ENCODE data around the gene TTC3. TPM values are rescaled to one million over a fixed set of nuclear protein-coding genes. Genes with fewer than 3 reads are reported as not detected.

Gene TTC3
- total RNA-seq, 1 experiment from 2014 or later, result 121 TPM

- Histone ChIP-seq H3K27ac (ENCODE audit: low read length) (no peak overlapping the region), H3K79me2 (ENCODE audit: low read length) (peaks cover 99% of the 10 kb centered on the region), H3K36me3 (ENCODE audit: low read depth, low read length) (no peaks in the 10 kb centered on the region), H3K9ac (ENCODE audit: low read length) (no peak overlapping the region), H3K9me3 (ENCODE audit: low read length) (no peaks in the 10 kb centered on the region), H3K27me3 (ENCODE audit: low read length) (no peaks in the 10 kb centered on the region), H3K4me2 (ENCODE audit: low read length) (no peak overlapping the region), H3K9me2 (replicated peaks; ENCODE audit: low read length) (no peaks in the 10 kb centered on the region), H3F3A (ENCODE audit: low read length, unreplicated experiment) (no peaks in the 10 kb centered on the region), H3K4me3 (ENCODE audit: low read length) (no peak overlapping the region), H4K20me1 (ENCODE audit: low read length) (peaks cover 50% of the 10 kb centered on the region), H3K4me1 (ENCODE audit: insufficient read depth, low read length) (peaks cover 12% of the 10 kb centered on the region; the same call in 1 of the 2 replicates), H2AFZ (ENCODE audit: low read length) (no peak overlapping the region)
- CTCF ChIA-PET, result interaction anchor here (0.6 kb wide), 2 partner anchors 80 to 101 kb away, joined by 4 to 7 read pairs; no protein-coding TSS in a partner anchor
- peak; percentile 63 for TF ChIP-seq CTCF (conservative IDR thresholded peaks at IDR 0.05; ENCODE audit: low read depth, low read length)
- TF ChIP-seq EZH2phosphoT487 (IDR thresholded peaks at IDR 0.05; ENCODE audit: borderline replicate concordance, low read length), result no peak
- BruUV-seq (replicated peaks), result no TSS peak
- intact Hi-C loops (cut with micrococcal nuclease), result no loop called here
- POLR2A ChIA-PET (ENCODE audit: unreplicated experiment), result no interaction called here
- ATAC-seq (peak; percentile 50; the same call in 1 of the 2 replicates), DNase-seq (peak; percentile 34)
These were observed 6.3 kb downstream of the TTC3 start for GRCh38 chr21:37079211-37079824.

- Histone ChIP-seq H3K9me2 (replicated peaks; ENCODE audit: low read length) (no peaks in the 10 kb centered on the region), H3K4me2 (ENCODE audit: low read length) (no peak overlapping the region), H3F3A (ENCODE audit: low read length, unreplicated experiment) (no peaks in the 10 kb centered on the region), H3K27me3 (ENCODE audit: low read length) (no peaks in the 10 kb centered on the region), H3K9ac (ENCODE audit: low read length) (no peak overlapping the region), H3K27ac (ENCODE audit: low read length) (no peak overlapping the region), H3K4me1 (ENCODE audit: insufficient read depth, low read length) (peaks cover 8% of the 10 kb centered on the region), H3K36me3 (ENCODE audit: low read depth, low read length) (no peaks in the 10 kb centered on the region), H3K4me3 (ENCODE audit: low read length) (no peak overlapping the region), H4K20me1 (ENCODE audit: low read length) (peaks cover 31% of the 10 kb centered on the region), H3K79me2 (ENCODE audit: low read length) (peaks cover 99% of the 10 kb centered on the region), H3K9me3 (ENCODE audit: low read length) (no peaks in the 10 kb centered on the region), H2AFZ (ENCODE audit: low read length) (no peak overlapping the region)
- DNase-seq (no peak), ATAC-seq (no peak)
- POLR2A ChIA-PET (ENCODE audit: unreplicated experiment), result no interaction called here
- no TSS peak for BruUV-seq (replicated peaks)
- intact Hi-C loops (cut with micrococcal nuclease), result no loop called here
- CTCF ChIA-PET, result interaction anchor here (0.6 kb wide), 1 partner anchor 57 kb away, joined by 3 read pairs; no protein-coding TSS in a partner anchor
- no peak for TF ChIP-seq CTCF (conservative IDR thresholded peaks at IDR 0.05; ENCODE audit: low read depth, low read length)
- no peak for TF ChIP-seq EZH2 (IDR thresholded peaks at IDR 0.05; ENCODE audit: low read length, unreplicated experiment)
- no peak for TF ChIP-seq EZH2phosphoT487 (IDR thresholded peaks at IDR 0.05; ENCODE audit: borderline replicate concordance, low read length)
These were observed 9.3 kb downstream of the TTC3 start for GRCh38 chr21:37082375-37082774.

- no peak overlapping the region for H3K4me2 ChIP-seq (ENCODE audit: low read length)
- peaks cover 99% of the 10 kb centered on the region for H3K79me2 ChIP-seq (ENCODE audit: low read length)
- H3F3A ChIP-seq (ENCODE audit: low read length, unreplicated experiment), result no peaks in the 10 kb centered on the region
- H4K20me1 ChIP-seq (ENCODE audit: low read length), result peaks cover 31% of the 10 kb centered on the region
- intact Hi-C loops (cut with micrococcal nuclease), result no loop called here
- H3K27me3 ChIP-seq (ENCODE audit: low read length), result no peaks in the 10 kb centered on the region
- no peaks in the 10 kb centered on the region for H3K36me3 ChIP-seq (ENCODE audit: low read depth, low read length)
- BruUV-seq (replicated peaks), result TSS peak; percentile 0
- ATAC-seq (no peak), DNase-seq (no peak)
- peaks cover 12% of the 10 kb centered on the region for H3K4me1 ChIP-seq (ENCODE audit: insufficient read depth, low read length)
- no peak overlapping the region for H2AFZ ChIP-seq (ENCODE audit: low read length)
- TF ChIP-seq EZH2phosphoT487 (IDR thresholded peaks at IDR 0.05; ENCODE audit: borderline replicate concordance, low read length) (no peak), CTCF (conservative IDR thresholded peaks at IDR 0.05; ENCODE audit: low read depth, low read length) (no peak), EZH2 (IDR thresholded peaks at IDR 0.05; ENCODE audit: low read length, unreplicated experiment) (no peak)
- H3K9me2 ChIP-seq (replicated peaks; ENCODE audit: low read length), result no peaks in the 10 kb centered on the region
- H3K4me3 ChIP-seq (ENCODE audit: low read length), result no peak overlapping the region
- H3K27ac ChIP-seq (ENCODE audit: low read length), result no peak overlapping the region
- no peaks in the 10 kb centered on the region for H3K9me3 ChIP-seq (ENCODE audit: low read length)
- H3K9ac ChIP-seq (ENCODE audit: low read length), result no peak overlapping the region
- CTCF ChIA-PET, result interaction anchor here (0.6 kb wide), 1 partner anchor 58 kb away, joined by 3 read pairs; no protein-coding TSS in a partner anchor
- POLR2A ChIA-PET (ENCODE audit: unreplicated experiment), result no interaction called here
These were observed 9.9 kb downstream of the TTC3 start for GRCh38 chr21:37082856-37083528.
